Vagina (tissue), 2 donors: ENCODE data around the gene PDGFC. TPM values are rescaled to one million over a fixed set of nuclear protein-coding genes. Genes with fewer than 3 reads are reported as not detected.
"Not testable (repeated sequence)": the region's sequence is repeated elsewhere in the genome, so short reads cannot be mapped to it uniquely, and the experiment has no call there.

Experiments used
- DNase-seq, 2 donors: peaks; one replicate each; pipeline ENCODE4 v3.0.0-alpha.2; 2017; ENCODE audit errors: extremely low spot score in 2 of 2
- H3K27ac ChIP-seq: fragments of 200-600 bp; sonication (generic); one replicate; pipeline ENCODE4 v1.5.1; 2019
- H3K27me3 ChIP-seq: fragments of 200-600 bp; sonication (generic); one replicate; pipeline ENCODE4 v1.5.1; 2019
- H3K36me3 ChIP-seq, 2 donors: fragments of 200-600 bp; sonication (generic); one replicate each; pipeline ENCODE4 v1.5.1; 2017 to 2019
- H3K4me1 ChIP-seq: fragments of 200-600 bp; sonication (generic); one replicate; pipeline ENCODE4 v1.5.1; 2019
- H3K4me3 ChIP-seq, 2 donors: fragments of 200-600 bp; sonication (generic); 1 replicate in 1 of 2; 2 replicates in 1 of 2; pipeline ENCODE4 v1.5.1; 2016 to 2019
- H3K9me3 ChIP-seq: fragments of 200-600 bp; sonication (generic); one replicate; pipeline ENCODE4 v1.5.1; 2019
- POLR2A ChIP-seq, 2 donors: fragments of 450-650 bp; IDR thresholded peaks; one replicate each; pipeline ENCODE4 v1.6.1; 2017; ENCODE audit warnings: antibody characterized with exemption in 2 of 2, mild to moderate bottlenecking in 2 of 2, moderate library complexity in 2 of 2
- POLR2AphosphoS5 ChIP-seq, 2 donors: sonication (generic); formaldehyde crosslinking; IDR thresholded peaks; one replicate each; pipeline ENCODE4 v1.9.0; 2017; ENCODE audit warnings: antibody characterized with exemption in 2 of 2, mild to moderate bottlenecking in 2 of 2, low read depth in 1 of 2; ENCODE audit not compliant: insufficient read depth in 1 of 2
- intact Hi-C: fragments of 100-400 bp; cut with DNase I; formaldehyde crosslinking; loops from one replicate; pipeline ENCODE4 v1.15.1; 2023
- total RNA-seq: library from RNA; depleted of rRNA; stranded (reverse); fragments of >200 nt; gene quantifications from one replicate; pipeline ENCODE4 v1.2.3, GENCODE V29; 2016
- TF ChIP-seq, protein P1 (sequence below), 3 experiments: fragments of 450-650 bp in 2 of 3; fragments of 200-600 bp in 1 of 3; sonication (generic) in 1 of 3; IDR thresholded peaks; one replicate each; pipeline ENCODE4 v1.5.1; 2017 to 2019; ENCODE audit warnings: antibody characterized with exemption in 3 of 3, mild to moderate bottlenecking in 2 of 3, moderate library complexity in 2 of 3

PDGFC gene
- total RNA-seq, 1 donor from 2014 or later = 19.4 TPM

DNA sequence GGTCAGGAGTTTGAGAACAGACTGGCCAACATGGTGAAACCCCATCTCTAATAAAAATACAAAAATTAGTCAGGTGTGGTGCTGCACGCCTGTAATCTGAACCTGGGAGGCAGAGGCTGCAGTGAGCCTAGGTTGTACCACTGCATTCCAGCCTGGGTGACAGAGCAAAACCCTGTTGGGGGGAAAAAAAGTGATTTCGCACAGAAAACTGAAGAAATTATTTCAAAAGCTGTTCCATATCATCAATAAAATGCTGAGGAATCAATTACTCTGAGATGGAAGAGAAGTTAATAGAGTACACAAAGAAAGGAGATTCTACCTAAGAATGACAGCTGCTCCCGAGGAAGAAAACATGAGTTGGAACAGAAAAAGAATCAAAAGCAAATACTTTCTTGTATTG, 95.9 kb downstream of the PDGFC start:
- no peaks in the 10 kb centered on the region for H3K27me3 ChIP-seq
- TF ChIP-seq POLR2AphosphoS5 (IDR thresholded peaks at IDR 0.05; ENCODE audit: insufficient read depth in 1 of 2, low read depth in 1 of 2) = no peak
- TF ChIP-seq, protein P1, sequence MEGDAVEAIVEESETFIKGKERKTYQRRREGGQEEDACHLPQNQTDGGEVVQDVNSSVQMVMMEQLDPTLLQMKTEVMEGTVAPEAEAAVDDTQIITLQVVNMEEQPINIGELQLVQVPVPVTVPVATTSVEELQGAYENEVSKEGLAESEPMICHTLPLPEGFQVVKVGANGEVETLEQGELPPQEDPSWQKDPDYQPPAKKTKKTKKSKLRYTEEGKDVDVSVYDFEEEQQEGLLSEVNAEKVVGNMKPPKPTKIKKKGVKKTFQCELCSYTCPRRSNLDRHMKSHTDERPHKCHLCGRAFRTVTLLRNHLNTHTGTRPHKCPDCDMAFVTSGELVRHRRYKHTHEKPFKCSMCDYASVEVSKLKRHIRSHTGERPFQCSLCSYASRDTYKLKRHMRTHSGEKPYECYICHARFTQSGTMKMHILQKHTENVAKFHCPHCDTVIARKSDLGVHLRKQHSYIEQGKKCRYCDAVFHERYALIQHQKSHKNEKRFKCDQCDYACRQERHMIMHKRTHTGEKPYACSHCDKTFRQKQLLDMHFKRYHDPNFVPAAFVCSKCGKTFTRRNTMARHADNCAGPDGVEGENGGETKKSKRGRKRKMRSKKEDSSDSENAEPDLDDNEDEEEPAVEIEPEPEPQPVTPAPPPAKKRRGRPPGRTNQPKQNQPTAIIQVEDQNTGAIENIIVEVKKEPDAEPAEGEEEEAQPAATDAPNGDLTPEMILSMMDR (IDR thresholded peaks at IDR 0.05) = no peak
- TF ChIP-seq POLR2A (IDR thresholded peaks at IDR 0.05) = no peak
- H3K36me3 ChIP-seq = no peaks in the 10 kb centered on the region
- peaks cover 14% of the 10 kb centered on the region for H3K4me1 ChIP-seq
- H3K9me3 ChIP-seq = no peaks in the 10 kb centered on the region
- H3K4me3 ChIP-seq = no peak overlapping the region
- DNase-seq = no peak
- intact Hi-C loops = no loop called here
- no peak overlapping the region for H3K27ac ChIP-seq

DNA sequence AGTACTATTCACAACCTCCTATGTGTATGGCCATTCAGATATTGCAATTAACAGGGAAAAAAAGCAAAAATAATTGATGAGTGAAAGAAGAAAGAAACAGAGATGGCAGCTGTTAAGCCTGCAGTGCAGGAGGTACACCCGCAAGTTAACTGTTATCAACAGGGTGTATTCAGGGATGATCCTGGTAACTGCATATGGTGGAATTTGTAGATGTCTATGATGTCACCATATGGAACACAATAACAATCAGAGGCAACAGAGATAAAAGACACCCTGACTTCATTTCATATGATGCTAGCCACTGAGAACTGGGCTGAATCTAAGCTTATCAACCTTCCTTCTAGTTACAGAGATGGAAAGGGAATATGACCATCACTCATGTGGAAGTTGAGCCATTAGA, 96.5 kb downstream of the PDGFC start:
- Histone ChIP-seq H3K4me3 (no peak overlapping the region), H3K4me1 (peaks cover 20% of the 10 kb centered on the region), H3K27ac (no peak overlapping the region), H3K9me3 (no peaks in the 10 kb centered on the region), H3K27me3 (no peaks in the 10 kb centered on the region), H3K36me3 (no peaks in the 10 kb centered on the region)
- TF ChIP-seq, protein P1 (IDR thresholded peaks at IDR 0.05) = no peak
- TF ChIP-seq POLR2A (IDR thresholded peaks at IDR 0.05) (no peak), POLR2AphosphoS5 (IDR thresholded peaks at IDR 0.05; ENCODE audit: insufficient read depth in 1 of 2, low read depth in 1 of 2) (no peak)
- no peak for DNase-seq
- intact Hi-C loops = no loop called here

DNA sequence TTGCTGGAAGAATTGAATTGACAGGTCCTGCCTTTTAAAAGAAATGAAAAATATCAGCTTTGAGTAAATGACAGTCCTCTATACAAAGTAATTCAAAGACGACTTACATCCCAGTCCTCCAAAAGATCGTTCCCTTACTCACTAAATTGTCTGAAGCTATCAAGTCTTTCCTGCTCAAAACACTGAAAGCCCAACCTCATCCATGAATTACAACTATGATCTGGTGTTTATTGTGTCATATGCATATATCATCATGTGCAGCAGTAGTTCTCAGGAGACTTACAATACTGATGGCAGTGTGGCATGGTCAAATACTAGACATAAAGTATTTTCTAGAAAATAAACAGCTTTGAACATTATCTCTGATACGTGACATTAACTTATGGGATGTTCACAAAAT, 97.8 kb downstream of the PDGFC start:
- no peak overlapping the region for H3K4me3 ChIP-seq
- no peaks in the 10 kb centered on the region for H3K9me3 ChIP-seq
- no peak for DNase-seq
- no peaks in the 10 kb centered on the region for H3K27me3 ChIP-seq
- intact Hi-C loops = no loop called here
- TF ChIP-seq POLR2A (IDR thresholded peaks at IDR 0.05) (no peak), POLR2AphosphoS5 (IDR thresholded peaks at IDR 0.05; ENCODE audit: insufficient read depth in 1 of 2, low read depth in 1 of 2) (no peak)
- TF ChIP-seq, protein P1 (IDR thresholded peaks at IDR 0.05) = no peak
- H3K36me3 ChIP-seq = no peaks in the 10 kb centered on the region
- H3K27ac ChIP-seq = no peak overlapping the region
- peaks cover 9% of the 10 kb centered on the region for H3K4me1 ChIP-seq

DNA sequence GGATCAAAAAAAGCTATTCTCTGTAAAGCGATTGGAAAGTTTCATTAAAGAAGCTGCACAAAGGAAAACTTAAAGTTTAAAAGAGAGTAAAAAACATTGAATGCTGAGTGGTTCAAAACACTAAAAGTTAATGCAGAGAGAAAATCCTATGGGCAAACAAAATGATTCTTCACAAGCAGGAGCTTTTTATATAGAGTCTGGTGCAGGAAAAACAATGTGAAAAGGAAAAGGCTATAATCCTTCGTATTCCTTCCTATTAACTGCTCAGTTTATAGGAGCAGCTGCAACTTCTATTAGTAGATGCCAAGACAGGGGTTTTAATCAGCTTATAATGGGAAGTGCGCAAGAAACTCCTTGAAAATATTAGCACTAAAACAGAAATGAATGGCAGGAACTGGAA, 100.7 kb downstream of the PDGFC start:
- H3K4me3 ChIP-seq = no peak overlapping the region
- TF ChIP-seq POLR2AphosphoS5 (IDR thresholded peaks at IDR 0.05; ENCODE audit: insufficient read depth in 1 of 2, low read depth in 1 of 2) = no peak
- no peak for TF ChIP-seq POLR2A (IDR thresholded peaks at IDR 0.05)
- TF ChIP-seq, protein P1 (IDR thresholded peaks at IDR 0.05) = no peak
- H3K4me1 ChIP-seq = peaks cover 9% of the 10 kb centered on the region
- H3K9me3 ChIP-seq = no peaks in the 10 kb centered on the region
- no peak for DNase-seq
- no peak overlapping the region for H3K27ac ChIP-seq
- H3K27me3 ChIP-seq = no peaks in the 10 kb centered on the region
- intact Hi-C loops = no loop called here
- H3K36me3 ChIP-seq = no peaks in the 10 kb centered on the region

DNA sequence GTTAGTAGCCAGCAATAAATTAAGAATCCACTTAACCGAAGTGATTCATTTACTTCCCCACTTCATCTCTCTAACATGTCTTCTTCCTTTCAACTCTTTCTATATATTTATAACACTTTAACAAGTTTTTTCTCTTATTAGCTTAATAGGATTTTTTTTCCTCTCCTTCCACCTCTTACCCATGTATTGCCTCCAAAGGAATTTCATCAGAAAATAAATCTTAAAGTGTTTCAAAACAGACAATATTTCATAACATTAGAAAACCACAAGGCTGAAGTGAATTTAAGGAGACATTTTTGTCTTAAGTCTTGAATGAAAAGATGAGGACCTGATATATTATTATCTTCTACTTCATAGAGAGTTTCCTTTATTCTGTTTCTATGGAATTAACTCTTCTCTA, 101.5 kb downstream of the PDGFC start:
- H3K4me3 ChIP-seq = no peak overlapping the region
- no peaks in the 10 kb centered on the region for H3K9me3 ChIP-seq
- H3K27ac ChIP-seq = no peak overlapping the region
- intact Hi-C loops = no loop called here
- H3K4me1 ChIP-seq = peaks cover 9% of the 10 kb centered on the region
- no peak for DNase-seq
- no peak for TF ChIP-seq POLR2AphosphoS5 (IDR thresholded peaks at IDR 0.05; ENCODE audit: insufficient read depth in 1 of 2, low read depth in 1 of 2)
- TF ChIP-seq, protein P1 (IDR thresholded peaks at IDR 0.05) = no peak
- no peak for TF ChIP-seq POLR2A (IDR thresholded peaks at IDR 0.05)
- no peaks in the 10 kb centered on the region for H3K36me3 ChIP-seq
- H3K27me3 ChIP-seq = no peaks in the 10 kb centered on the region

DNA sequence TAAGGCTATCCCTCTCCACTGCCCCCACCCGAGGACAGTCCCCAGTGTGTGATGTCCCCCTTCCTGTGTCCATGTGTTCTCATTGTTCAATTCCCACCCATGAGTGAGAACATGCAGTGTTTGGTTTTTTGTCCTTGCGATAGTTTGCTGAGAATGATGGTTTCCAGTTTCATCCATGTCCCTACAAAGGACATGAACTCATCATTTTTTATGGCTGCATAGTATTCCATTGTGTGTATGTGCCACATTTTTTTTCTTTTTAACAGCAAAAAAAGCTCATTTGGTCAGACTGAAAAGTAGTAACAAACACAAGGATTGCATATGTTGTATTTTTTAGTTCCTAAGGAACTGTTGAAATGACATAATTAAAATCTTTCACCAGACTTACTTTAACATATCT, 105.5 kb downstream of the PDGFC start:
- H3K4me3 ChIP-seq, H3K36me3 ChIP-seq, H3K4me1 ChIP-seq, H3K27ac ChIP-seq, H3K9me3 ChIP-seq, H3K27me3 ChIP-seq, DNase-seq, intact Hi-C loops: not testable (repeated sequence)
